OCI-LY1 (cell line): ENCODE data around the gene KRTAP10-10.

Source experiments
- CTCF ChIP-seq: fragments of 200-600 bp; sonication (generic), shearing (Covaris generic); IDR thresholded peaks from 2 replicates; pipeline ENCODE4 v1.5.1; 2017; ENCODE audit warnings: mild to moderate bottlenecking, antibody characterized with exemption, low read length, moderate library complexity, mixed read lengths
- EZH2 ChIP-seq: fragments of 200-600 bp; sonication (generic), shearing (Covaris generic); IDR thresholded peaks from 2 replicates; pipeline ENCODE4 v1.8.0; 2017; ENCODE audit warnings: borderline replicate concordance, mixed run types, mild to moderate bottlenecking, antibody characterized with exemption, low read length, moderate library complexity, mixed read lengths

GRCh38 chr21:44595524-44595923, 41.6 kb upstream of the KRTAP10-10 start:
- TF ChIP-seq EZH2 = no peak
- no peak for TF ChIP-seq CTCF
